H9 (cell line): ENCODE results near the gene ACYP2. TPM values are rescaled to one million over a fixed set of nuclear protein-coding genes. Genes with fewer than 3 reads are reported as not detected.

Source experiments
- DNase-seq: peaks from one replicate; pipeline ENCODE4 v3.0.0-alpha.2; 2017
- H2AFZ ChIP-seq: one replicate; pipeline ENCODE4 v1.6.1; 2013; ENCODE audit warnings: mild to moderate bottlenecking, low read length, control low read depth, moderate library complexity
- H2AK5ac ChIP-seq: 2 replicates; pipeline ENCODE4 v1.6.1; 2013; ENCODE audit warnings: low read length, control low read depth, mixed read lengths; ENCODE audit not compliant: insufficient read length
- H2BK120ac ChIP-seq: one replicate; pipeline ENCODE4 v1.6.1; 2013; ENCODE audit warnings: low read depth, mild to moderate bottlenecking, low read length, control low read depth, inconsistent platforms; ENCODE audit not compliant: poor library complexity, severe bottlenecking
- H2BK12ac ChIP-seq: 2 replicates; pipeline ENCODE4 v1.6.1; 2013; ENCODE audit warnings: low read length, control low read depth, mixed read lengths, low read depth; ENCODE audit not compliant: insufficient read length
- H2BK15ac ChIP-seq: 2 replicates; pipeline ENCODE4 v1.6.1; 2013; ENCODE audit warnings: low read depth, low read length, control low read depth
- H2BK20ac ChIP-seq: one replicate; pipeline ENCODE4 v1.6.1; 2013; ENCODE audit warnings: low read depth, mild to moderate bottlenecking, low read length, control low read depth, inconsistent platforms; ENCODE audit not compliant: poor library complexity, severe bottlenecking
- H2BK5ac ChIP-seq: 2 replicates; pipeline ENCODE4 v1.6.1; 2013; ENCODE audit warnings: low read length, control low read depth, mixed read lengths; ENCODE audit not compliant: insufficient read length
- H3K14ac ChIP-seq: 2 replicates; pipeline ENCODE4 v1.6.1; 2013; ENCODE audit warnings: low read length, control low read depth; ENCODE audit not compliant: insufficient read depth
- H3K18ac ChIP-seq: 2 replicates; pipeline ENCODE4 v1.6.1; 2013; ENCODE audit warnings: low read depth, mild to moderate bottlenecking, mixed read lengths, low read length, control low read depth; ENCODE audit not compliant: insufficient read length
- H3K23ac ChIP-seq: 2 replicates; pipeline ENCODE4 v1.6.1; 2013; ENCODE audit warnings: low read length, control low read depth, mixed read lengths, low read depth; ENCODE audit not compliant: insufficient read length
- H3K23me2 ChIP-seq: 2 replicates; pipeline ENCODE4 v1.6.1; 2013; ENCODE audit warnings: low read depth, mild to moderate bottlenecking, mixed read lengths, low read length, control low read depth; ENCODE audit not compliant: insufficient read length, poor library complexity, severe bottlenecking
- H3K27ac ChIP-seq: 2 replicates; pipeline ENCODE4 v1.5.1; 2013; ENCODE audit warnings: low read length, control low read depth, mixed read lengths, low read depth; ENCODE audit not compliant: insufficient read length
- H3K27me3 ChIP-seq: 2 replicates; pipeline ENCODE4 v1.6.1; 2013; ENCODE audit warnings: low read length, control low read depth, inconsistent platforms; ENCODE audit not compliant: insufficient read depth
- H3K4ac ChIP-seq: 2 replicates; pipeline ENCODE4 v1.6.1; 2013; ENCODE audit warnings: low read depth, mild to moderate bottlenecking, control low read depth, inconsistent platforms, low read length, moderate library complexity
- H3K4me1 ChIP-seq: 2 replicates; pipeline ENCODE4 v1.6.1; 2013; ENCODE audit warnings: low read length, control low read depth, inconsistent platforms; ENCODE audit not compliant: insufficient read depth
- H3K4me2 ChIP-seq: 2 replicates; pipeline ENCODE4 v1.6.1; 2013; ENCODE audit warnings: low read length, control low read depth, mixed read lengths; ENCODE audit not compliant: insufficient read length, insufficient read depth
- H3K56ac ChIP-seq: 2 replicates; pipeline ENCODE4 v1.6.1; 2013; ENCODE audit warnings: low read depth, mild to moderate bottlenecking, mixed read lengths, low read length, control low read depth; ENCODE audit not compliant: insufficient read length
- H3K79me1 ChIP-seq: 2 replicates; pipeline ENCODE4 v1.6.1; 2013; ENCODE audit warnings: low read depth, mild to moderate bottlenecking, moderate library complexity, low read length, control low read depth, inconsistent platforms; ENCODE audit not compliant: insufficient read depth, poor library complexity, severe bottlenecking
- H3K79me2 ChIP-seq: 2 replicates; pipeline ENCODE4 v1.6.1; 2013; ENCODE audit warnings: low read length, control low read depth, inconsistent platforms; ENCODE audit not compliant: insufficient read depth
- H3K9ac ChIP-seq: 2 replicates; pipeline ENCODE4 v1.6.1; 2013; ENCODE audit warnings: low read length, control low read depth, mixed read lengths; ENCODE audit not compliant: insufficient read length; ENCODE audit errors: extremely low read depth
- H3K9me3 ChIP-seq: one replicate; pipeline ENCODE4 v1.6.1; 2013; ENCODE audit warnings: low read depth, low read length, inconsistent platforms; ENCODE audit not compliant: control insufficient read depth
- H3T11ph ChIP-seq: one replicate; pipeline ENCODE4 v1.6.1; 2013; ENCODE audit warnings: mild to moderate bottlenecking, low read length, control low read depth, inconsistent platforms
- H4K20me1 ChIP-seq: one replicate; pipeline ENCODE4 v1.6.1; 2013; ENCODE audit not compliant: control insufficient read depth, insufficient read length, insufficient read depth
- H4K5ac ChIP-seq: 2 replicates; pipeline ENCODE4 v1.6.1; 2013; ENCODE audit warnings: low read depth, mild to moderate bottlenecking, mixed read lengths, low read length, control low read depth; ENCODE audit not compliant: insufficient read length
- H4K8ac ChIP-seq: replicated peaks from 2 replicates; pipeline ENCODE4 v1.6.1; 2013; ENCODE audit warnings: low read length, control low read depth, mixed read lengths, low read depth; ENCODE audit not compliant: insufficient read length
- H4K91ac ChIP-seq: 2 replicates; pipeline ENCODE4 v1.6.1; 2013; ENCODE audit warnings: low read depth, mild to moderate bottlenecking, moderate library complexity, mixed read lengths, low read length, control low read depth; ENCODE audit not compliant: insufficient read length
- H3K27ac Mint-ChIP-seq, 3 experiments: 2 replicates in 2 of 3; 3 replicates in 1 of 3; pipeline ENCODE4 v1.8.0; 2020 to 2021; ENCODE audit warnings: mixed read lengths in 3 of 3, mild to moderate bottlenecking in 1 of 3, moderate library complexity in 1 of 3
- H3K27me3 Mint-ChIP-seq: 2 replicates; pipeline ENCODE4 v1.8.0; 2021; ENCODE audit warnings: low read depth, mild to moderate bottlenecking, moderate library complexity, mixed read lengths
- H3K36me3 Mint-ChIP-seq, 3 experiments: 2 replicates in 2 of 3; 3 replicates in 1 of 3; pipeline ENCODE4 v1.8.0; 2020 to 2021; ENCODE audit warnings: low read depth in 3 of 3, mixed read lengths in 3 of 3; ENCODE audit not compliant: insufficient read depth in 1 of 3
- H3K4me1 Mint-ChIP-seq, 2 experiments: 2 replicates each; pipeline ENCODE4 v1.8.0; 2020; ENCODE audit warnings: mixed read lengths in 2 of 2
- H3K4me3 Mint-ChIP-seq, 2 experiments: 2 replicates in 1 of 2; 3 replicates in 1 of 2; pipeline ENCODE4 v1.8.0; 2020 to 2021; ENCODE audit warnings: mild to moderate bottlenecking in 2 of 2, mixed read lengths in 2 of 2, moderate library complexity in 1 of 2
- H3K9me3 Mint-ChIP-seq, 2 experiments: 2 replicates in 1 of 2; 3 replicates in 1 of 2; pipeline ENCODE4 v1.8.0; 2020; ENCODE audit warnings: mild to moderate bottlenecking in 2 of 2, mixed read lengths in 2 of 2, moderate library complexity in 1 of 2
- WGBS: extraction: QIAGEN DNeasy Blood & Tissue Kit; methylation state at CpG from one replicate; pipeline ENCODE4 v1.1.7; 2013; ENCODE audit warnings: missing lambda C conversion rate, low lambda C conversion rate, mixed read lengths; ENCODE audit not compliant: insufficient read length; ENCODE audit errors: extremely low coverage; 5-methylcytosine and 5-hydroxymethylcytosine counted together
- total RNA-seq: library from RNA; stranded (reverse); gene quantifications from 2 replicates; pipeline ENCODE4 v1.2.1, GENCODE V29; 2021
- TF ChIP-seq, protein P1 (sequence below): fragments of 200-600 bp; sonication (generic); conservative IDR thresholded peaks from 3 replicates; pipeline ENCODE4 v1.8.0; 2021; ENCODE audit warnings: antibody characterized with exemption, mild to moderate bottlenecking

The ACYP2 gene
- total RNA-seq, 1 experiment from 2014 or later: 3.2 TPM

DNA sequence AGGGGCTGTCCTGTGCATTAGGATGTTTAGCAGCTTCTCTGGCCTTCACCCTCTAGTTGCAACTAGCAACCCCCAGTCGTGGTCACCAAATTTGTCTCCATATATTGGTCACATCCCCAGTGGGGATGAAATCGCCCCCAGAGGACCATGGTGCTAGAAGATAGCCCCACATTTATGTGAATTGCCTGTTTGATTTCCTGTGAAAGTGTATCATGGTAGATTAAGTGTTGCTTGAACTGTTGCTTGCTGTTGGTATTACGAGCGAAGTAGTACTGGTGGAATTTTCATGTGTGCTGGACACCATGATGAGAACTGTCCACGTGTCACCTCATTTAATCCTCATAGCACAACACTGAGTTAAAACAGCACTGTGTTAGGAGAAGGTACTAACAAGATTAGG, 81.2 kb downstream of the ACYP2 start:
- Mint-ChIP-seq H3K4me3 (no peak overlapping the region), H3K9me3 (no peaks in the 10 kb centered on the region), H3K27ac (no peak overlapping the region), H3K36me3 (no peaks in the 10 kb centered on the region), H3K4me1 (0 out of 4 replicates have a peak, but pooled peaks cover 0 to 2% of the 10 kb centered on the region in 2 experiments), H3K27me3 (no peaks in the 10 kb centered on the region)
- Histone ChIP-seq H3K56ac (no peak overlapping the region), H2AFZ (no peak overlapping the region), H4K20me1 (no peaks in the 10 kb centered on the region), H2AK5ac (no peak overlapping the region), H3K79me2 (no peaks in the 10 kb centered on the region), H3K9ac (no peak overlapping the region), H2BK12ac (no peak overlapping the region), H3K14ac (no peak overlapping the region), H4K91ac (no peak overlapping the region), H2BK5ac (no peak overlapping the region), H3K18ac (no peak overlapping the region), H3K4ac (no peak overlapping the region), H2BK20ac (no peak overlapping the region), H4K8ac (no peak overlapping the region), H3K27ac (no peak overlapping the region), H3K9me3 (no peaks in the 10 kb centered on the region), H3K4me1 (no peaks in the 10 kb centered on the region), H3K4me2 (no peak overlapping the region), H2BK120ac (no peak overlapping the region), H3T11ph (no peak overlapping the region), H3K79me1 (no peaks in the 10 kb centered on the region), H4K5ac (no peak overlapping the region), H3K23ac (no peak overlapping the region), H3K23me2 (no peaks in the 10 kb centered on the region), H2BK15ac (no peak overlapping the region), H3K27me3 (no peaks in the 10 kb centered on the region)
- TF ChIP-seq, protein P1, sequence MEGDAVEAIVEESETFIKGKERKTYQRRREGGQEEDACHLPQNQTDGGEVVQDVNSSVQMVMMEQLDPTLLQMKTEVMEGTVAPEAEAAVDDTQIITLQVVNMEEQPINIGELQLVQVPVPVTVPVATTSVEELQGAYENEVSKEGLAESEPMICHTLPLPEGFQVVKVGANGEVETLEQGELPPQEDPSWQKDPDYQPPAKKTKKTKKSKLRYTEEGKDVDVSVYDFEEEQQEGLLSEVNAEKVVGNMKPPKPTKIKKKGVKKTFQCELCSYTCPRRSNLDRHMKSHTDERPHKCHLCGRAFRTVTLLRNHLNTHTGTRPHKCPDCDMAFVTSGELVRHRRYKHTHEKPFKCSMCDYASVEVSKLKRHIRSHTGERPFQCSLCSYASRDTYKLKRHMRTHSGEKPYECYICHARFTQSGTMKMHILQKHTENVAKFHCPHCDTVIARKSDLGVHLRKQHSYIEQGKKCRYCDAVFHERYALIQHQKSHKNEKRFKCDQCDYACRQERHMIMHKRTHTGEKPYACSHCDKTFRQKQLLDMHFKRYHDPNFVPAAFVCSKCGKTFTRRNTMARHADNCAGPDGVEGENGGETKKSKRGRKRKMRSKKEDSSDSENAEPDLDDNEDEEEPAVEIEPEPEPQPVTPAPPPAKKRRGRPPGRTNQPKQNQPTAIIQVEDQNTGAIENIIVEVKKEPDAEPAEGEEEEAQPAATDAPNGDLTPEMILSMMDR: no peak
- no CpG with 5 or more reads among the region's 5 CpGs for WGBS
- no peak for DNase-seq
